Activated CD4-positive, alpha-beta T cell treated with anti-CD3 and anti-CD28 coated beads, Interleukin-2, Interleukin-4, amounts not matched to agents 100 ng/mL and 50 ng/mL, durations not matched to agents 16 hours and 8 hours (primary cell): ENCODE data around the gene KANSL1L.

ENCODE experiments used
- DNase-seq: peaks from one replicate; pipeline ENCODE4 v3.0.0-alpha.2; 2020; ENCODE audit warnings: low spot score

Gene KANSL1L

GRCh38 chr2:210072922-210073509 is 98.2 kb downstream of the KANSL1L start:
- DNase-seq = peak; percentile 6

- no peak for DNase-seq
Measured at GRCh38 chr2:210072493-210072892, 98.7 kb downstream of the KANSL1L start.

GRCh38 chr2:210063306-210063705 is 107.9 kb downstream of the KANSL1L start:
- DNase-seq = no peak

GRCh38 chr2:210055825-210056224 is 115.4 kb downstream of the KANSL1L start:
- DNase-seq = no peak

GRCh38 chr2:210054696-210055095 is 116.5 kb downstream of the KANSL1L start:
- no peak for DNase-seq

- no peak for DNase-seq
Measured at GRCh38 chr2:210050885-210051284, 120.3 kb downstream of the KANSL1L start.

- no peak for DNase-seq
Measured at GRCh38 chr2:210049831-210050230, 121.4 kb downstream of the KANSL1L start.

- DNase-seq = no peak
Measured at GRCh38 chr2:210046851-210047500, 124.2 kb downstream of the KANSL1L start.

- no peak for DNase-seq
Measured at GRCh38 chr2:210038078-210038477, 133.1 kb downstream of the KANSL1L start.

GRCh38 chr2:210035679-210036078 is 135.5 kb downstream of the KANSL1L start:
- no peak for DNase-seq

GRCh38 chr2:210034087-210034683 is 137.0 kb downstream of the KANSL1L start:
- DNase-seq = no peak

- no peak for DNase-seq
Measured at GRCh38 chr2:210028178-210028577, 143.0 kb downstream of the KANSL1L start.

GRCh38 chr2:210027608-210028007 is 143.6 kb downstream of the KANSL1L start:
- DNase-seq = no peak

- no peak for DNase-seq
Measured at GRCh38 chr2:210022824-210023223, 148.4 kb downstream of the KANSL1L start.

GRCh38 chr2:210020138-210020537 is 151.1 kb downstream of the KANSL1L start:
- no peak for DNase-seq

GRCh38 chr2:210009896-210010295 is 161.3 kb downstream of the KANSL1L start:
- no peak for DNase-seq

GRCh38 chr2:210009126-210009525 is 162.1 kb downstream of the KANSL1L start:
- DNase-seq = peak; percentile 39

- no peak for DNase-seq
Measured at GRCh38 chr2:210007895-210008294, 163.3 kb downstream of the KANSL1L start.

GRCh38 chr2:210004881-210005280 is 166.3 kb downstream of the KANSL1L start:
- DNase-seq = no peak

GRCh38 chr2:210003359-210003758 is 167.8 kb downstream of the KANSL1L start:
- DNase-seq = no peak

GRCh38 chr2:210002158-210003157 is 168.8 kb downstream of the KANSL1L start, which contains the start of gene RPE:
TSS of gene RPE (plus strand) at chr2:210002638. CDS start at chr2:210002662, 24 bp downstream.
- DNase-seq = peak; percentile 98
